Neural cell (in vitro differentiated cells): ENCODE results near the gene GLYATL3.

Experiments
- EP300 ChIP-seq: fragments of 450-650 bp; conservative IDR thresholded peaks from 2 replicates; pipeline ENCODE4 v1.6.1; 2014; ENCODE audit warnings: antibody characterized with exemption, mild to moderate bottlenecking, moderate library complexity; ENCODE audit not compliant: poor library complexity, severe bottlenecking
- EZH2 ChIP-seq: fragments of 200-600, 300-800 bp; shearing (Covaris generic), sonication (generic); IDR thresholded peaks from 2 replicates; pipeline ENCODE4 v1.6.1; 2014; ENCODE audit warnings: antibody characterized with exemption, low read length, borderline replicate concordance, mild to moderate bottlenecking; ENCODE audit not compliant: insufficient read depth, poor library complexity, severe bottlenecking
- MXI1 ChIP-seq: fragments of 450-650 bp; conservative IDR thresholded peaks from 2 replicates; pipeline ENCODE4 v1.6.1; 2014; ENCODE audit warnings: antibody characterized with exemption, mild to moderate bottlenecking; ENCODE audit not compliant: poor library complexity, severe bottlenecking
- POLR2AphosphoS5 ChIP-seq: IDR thresholded peaks from 2 replicates; pipeline ENCODE4 v1.6.1; 2012
- RAD21 ChIP-seq: fragments of 450-650 bp; conservative IDR thresholded peaks from 2 replicates; pipeline ENCODE4 v1.6.1; 2014; ENCODE audit warnings: antibody characterized with exemption, mild to moderate bottlenecking, moderate library complexity
- SMC3 ChIP-seq: fragments of 450-650 bp; conservative IDR thresholded peaks from 2 replicates; pipeline ENCODE4 v1.6.1; 2014; ENCODE audit warnings: antibody characterized with exemption, mild to moderate bottlenecking, moderate library complexity; ENCODE audit not compliant: poor library complexity
- TAF1 ChIP-seq: IDR thresholded peaks from 2 replicates; pipeline ENCODE4 v1.6.1; 2012; ENCODE audit warnings: low read depth
- TF ChIP-seq, protein P1 (sequence below): fragments of 450-650 bp; IDR thresholded peaks from 2 replicates; pipeline ENCODE4 v1.5.1; 2014; ENCODE audit warnings: antibody characterized with exemption, mild to moderate bottlenecking, moderate library complexity; ENCODE audit not compliant: poor library complexity, severe bottlenecking

DNA sequence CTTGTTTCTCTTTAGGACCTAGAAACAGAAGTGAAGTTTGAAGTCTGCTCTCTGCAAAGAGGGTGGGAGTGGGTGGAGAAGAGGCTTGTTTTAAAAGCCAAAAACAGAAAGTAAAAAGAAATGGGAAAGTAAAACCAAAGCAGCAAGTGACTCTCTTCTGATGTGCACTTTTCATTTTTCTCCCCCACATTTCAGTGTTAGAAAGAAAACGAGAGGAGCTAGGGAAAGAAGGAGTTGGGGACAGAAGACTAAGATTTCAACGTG is 52.1 kb downstream of the GLYATL3 start:
- TF ChIP-seq EP300 (no peak), POLR2AphosphoS5 (no peak), TAF1 (no peak), MXI1 (no peak), RAD21 (no peak), SMC3 (no peak), EZH2 (no peak)
- TF ChIP-seq, protein P1, sequence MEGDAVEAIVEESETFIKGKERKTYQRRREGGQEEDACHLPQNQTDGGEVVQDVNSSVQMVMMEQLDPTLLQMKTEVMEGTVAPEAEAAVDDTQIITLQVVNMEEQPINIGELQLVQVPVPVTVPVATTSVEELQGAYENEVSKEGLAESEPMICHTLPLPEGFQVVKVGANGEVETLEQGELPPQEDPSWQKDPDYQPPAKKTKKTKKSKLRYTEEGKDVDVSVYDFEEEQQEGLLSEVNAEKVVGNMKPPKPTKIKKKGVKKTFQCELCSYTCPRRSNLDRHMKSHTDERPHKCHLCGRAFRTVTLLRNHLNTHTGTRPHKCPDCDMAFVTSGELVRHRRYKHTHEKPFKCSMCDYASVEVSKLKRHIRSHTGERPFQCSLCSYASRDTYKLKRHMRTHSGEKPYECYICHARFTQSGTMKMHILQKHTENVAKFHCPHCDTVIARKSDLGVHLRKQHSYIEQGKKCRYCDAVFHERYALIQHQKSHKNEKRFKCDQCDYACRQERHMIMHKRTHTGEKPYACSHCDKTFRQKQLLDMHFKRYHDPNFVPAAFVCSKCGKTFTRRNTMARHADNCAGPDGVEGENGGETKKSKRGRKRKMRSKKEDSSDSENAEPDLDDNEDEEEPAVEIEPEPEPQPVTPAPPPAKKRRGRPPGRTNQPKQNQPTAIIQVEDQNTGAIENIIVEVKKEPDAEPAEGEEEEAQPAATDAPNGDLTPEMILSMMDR: no peak
